GM18502 (cell line): Measurements from ENCODE around the gene DOLPP1.

ENCODE experiments used
- ATAC-seq: cut with Tn5 transposase; IDR thresholded peaks from one replicate; pipeline ENCODE4 v1.9.1; 2021; ENCODE audit warnings: mild to moderate bottlenecking; ENCODE audit not compliant: unreplicated experiment, poor library complexity

DOLPP1 gene

GRCh38 chr9:129093602-129094386, 12.9 kb downstream of the DOLPP1 start:
- ATAC-seq = no peak

- no peak for ATAC-seq
Observed at GRCh38 chr9:129094387-129095169, 13.7 kb downstream of the DOLPP1 start.

GRCh38 chr9:129095170-129095667, 14.3 kb downstream of the DOLPP1 start:
- ATAC-seq = no peak

- ATAC-seq = no peak
Observed at GRCh38 chr9:129095908-129096307, 15.0 kb downstream of the DOLPP1 start.

GRCh38 chr9:129097671-129098306, 16.9 kb downstream of the DOLPP1 start:
- ATAC-seq = no peak

GRCh38 chr9:129098328-129098727, 17.4 kb downstream of the DOLPP1 start:
- ATAC-seq = no peak

- ATAC-seq = no peak
Observed at GRCh38 chr9:129100383-129101169, 19.7 kb downstream of the DOLPP1 start.

- ATAC-seq = no peak
Observed at GRCh38 chr9:129101279-129101678, 20.4 kb downstream of the DOLPP1 start.

GRCh38 chr9:129102095-129102525, 21.2 kb downstream of the DOLPP1 start:
- no peak for ATAC-seq

- no peak for ATAC-seq
Observed at GRCh38 chr9:129102791-129103594, 22.1 kb downstream of the DOLPP1 start.

GRCh38 chr9:129103595-129103965, 22.7 kb downstream of the DOLPP1 start:
- no peak for ATAC-seq

GRCh38 chr9:129104051-129104450, 23.1 kb downstream of the DOLPP1 start:
- no peak for ATAC-seq

- ATAC-seq = no peak
Observed at GRCh38 chr9:129105857-129106694, 25.2 kb downstream of the DOLPP1 start.

GRCh38 chr9:129107651-129108050, 26.7 kb downstream of the DOLPP1 start:
- ATAC-seq = no peak

- no peak for ATAC-seq
Observed at GRCh38 chr9:129108083-129108804, 27.3 kb downstream of the DOLPP1 start.

GRCh38 chr9:129108805-129109536, 28.1 kb downstream of the DOLPP1 start:
- no peak for ATAC-seq

GRCh38 chr9:129109537-129109903, 28.6 kb downstream of the DOLPP1 start:
- ATAC-seq = no peak
